HG03378 (cell line): Measurements from ENCODE around the gene GHRHR.

Experiments used
- ATAC-seq: cut with Tn5 transposase; IDR thresholded peaks from one replicate; pipeline ENCODE4 v1.9.1; 2021; ENCODE audit warnings: mild to moderate bottlenecking, moderate library complexity; ENCODE audit not compliant: unreplicated experiment

GHRHR gene

DNA sequence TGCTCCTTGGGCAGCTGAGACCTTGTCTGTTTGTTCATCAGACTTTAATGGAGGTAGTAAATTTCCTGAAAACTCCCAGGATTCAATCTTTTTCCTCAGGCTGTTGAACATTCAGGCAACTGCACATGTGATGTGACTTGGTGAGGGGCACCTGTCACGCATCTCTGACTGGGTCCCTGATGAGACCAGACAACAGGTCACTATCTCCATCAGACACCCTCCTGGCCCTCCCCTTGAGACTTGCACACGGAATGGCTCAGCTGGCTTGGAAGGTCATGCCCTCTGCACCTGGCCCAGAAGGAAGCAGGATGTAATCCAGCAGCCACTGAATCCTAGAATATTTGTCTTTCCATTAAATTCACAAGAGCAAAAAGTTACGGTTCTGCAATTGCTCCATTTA lies 36.2 kb upstream of the GHRHR start:
- ATAC-seq = no peak

- no peak for ATAC-seq
These were observed 35.4 kb upstream of the GHRHR start for GRCh38 chr7:30928254-30928872.

- ATAC-seq = no peak
These were observed 34.1 kb upstream of the GHRHR start for GRCh38 chr7:30929686-30930085.

DNA sequence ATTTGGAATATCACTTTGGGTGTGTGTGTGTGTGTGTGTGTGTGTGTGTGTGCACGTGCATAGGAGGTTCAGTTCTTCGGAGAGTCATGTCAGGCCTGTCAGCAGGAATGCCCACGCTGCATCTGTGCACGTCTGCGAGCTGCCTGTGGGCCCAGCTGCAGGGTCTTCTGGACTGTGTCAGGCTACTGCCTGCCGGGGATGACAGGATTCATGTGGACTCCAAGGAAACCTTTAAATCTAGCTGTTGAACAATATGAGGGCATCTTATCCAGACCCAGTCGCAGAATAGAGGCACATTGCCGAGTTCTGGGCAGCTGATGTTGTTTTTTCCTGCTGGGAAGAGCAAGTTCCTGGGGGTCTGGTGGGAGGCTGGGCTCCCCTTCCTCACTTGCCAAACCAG lies 33.1 kb upstream of the GHRHR start:
- no peak for ATAC-seq

- no peak for ATAC-seq
These were observed 32.4 kb upstream of the GHRHR start for GRCh38 chr7:30931161-30931928.

GRCh38 chr7:30931929-30932540 lies 31.7 kb upstream of the GHRHR start:
- no peak for ATAC-seq

- ATAC-seq = no peak
These were observed 31.2 kb upstream of the GHRHR start for GRCh38 chr7:30932562-30932961.

GRCh38 chr7:30933124-30933974 lies 30.4 kb upstream of the GHRHR start:
- ATAC-seq = no peak

- no peak for ATAC-seq
These were observed 29.5 kb upstream of the GHRHR start for GRCh38 chr7:30934225-30934624.

GRCh38 chr7:30934732-30935568 lies 28.8 kb upstream of the GHRHR start:
- ATAC-seq = no peak

DNA sequence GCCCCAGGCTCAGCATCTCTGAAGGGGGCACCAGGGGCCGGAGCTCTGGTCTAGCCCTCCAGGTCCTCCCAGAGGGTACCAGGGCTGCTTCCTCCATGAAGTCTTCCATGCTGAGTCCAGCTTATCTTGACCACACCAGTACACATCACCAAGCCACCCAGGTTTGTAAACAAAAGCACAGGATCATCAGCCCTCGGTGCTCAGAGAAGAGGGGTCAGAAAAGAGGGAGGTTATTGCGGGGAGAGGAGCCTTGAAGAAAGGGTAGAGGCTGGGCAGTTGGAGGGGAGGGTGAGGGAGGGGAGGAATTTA lies 28.2 kb upstream of the GHRHR start:
- ATAC-seq = no peak

- no peak for ATAC-seq
These were observed 27.0 kb upstream of the GHRHR start for GRCh38 chr7:30936650-30937245.

- no peak for ATAC-seq
These were observed 26.3 kb upstream of the GHRHR start for GRCh38 chr7:30937416-30937815.

GRCh38 chr7:30938435-30939316 lies 25.1 kb upstream of the GHRHR start:
- ATAC-seq = peak; percentile 84

DNA sequence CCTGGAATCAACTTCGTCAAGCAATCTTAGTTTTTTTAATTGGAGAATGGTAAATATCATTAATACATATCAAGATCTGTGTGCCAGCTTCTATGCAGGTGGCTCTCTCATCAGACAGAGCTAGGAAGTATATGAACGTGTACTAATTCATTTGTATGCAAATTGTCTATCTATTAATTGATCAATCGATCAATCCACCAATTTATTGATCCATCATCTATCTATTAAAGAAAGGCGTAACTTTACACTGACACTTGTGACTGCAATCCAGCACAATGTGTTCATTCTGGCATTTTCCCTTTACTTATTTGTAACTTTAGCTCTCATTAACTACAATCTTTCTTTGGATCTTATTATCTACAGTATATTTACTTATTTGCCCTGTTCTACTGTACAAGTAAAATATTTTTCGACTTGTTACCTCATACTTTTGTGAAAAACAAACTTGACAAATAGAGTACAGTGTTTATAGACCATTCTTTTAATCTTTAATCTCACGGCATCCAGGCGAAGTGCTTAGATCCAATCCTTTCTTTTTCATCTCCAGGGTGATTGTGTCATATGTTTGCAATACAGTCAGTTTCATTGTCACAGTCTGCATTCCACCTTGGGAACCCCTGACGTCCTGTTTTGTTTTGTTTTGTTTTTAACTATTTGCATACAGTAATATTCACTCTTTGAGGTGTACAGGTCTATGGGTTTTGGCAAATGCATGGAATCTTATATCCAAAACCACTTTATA lies 22.0 kb upstream of the GHRHR start:
- ATAC-seq = no peak

GRCh38 chr7:30950197-30950596 lies 13.6 kb upstream of the GHRHR start:
- ATAC-seq = no peak

DNA sequence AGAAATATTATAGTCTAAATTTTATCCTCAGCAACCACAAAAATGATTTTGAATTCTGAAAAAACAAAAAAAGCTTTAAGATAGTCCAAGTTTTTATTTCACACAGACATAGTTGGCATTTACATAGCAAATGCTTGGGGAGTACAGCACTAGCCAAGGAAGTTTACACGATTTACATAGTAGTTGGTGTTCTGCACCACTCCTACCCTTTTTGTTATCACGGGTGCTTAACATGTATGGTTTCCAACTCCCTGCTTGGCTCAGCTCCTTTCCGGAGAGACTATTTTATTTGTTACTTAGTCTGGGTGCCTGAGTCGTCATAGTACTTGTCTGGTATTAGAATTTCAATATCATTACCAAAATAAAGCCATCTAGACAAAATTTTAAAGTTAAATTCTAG lies 8.8 kb upstream of the GHRHR start:
- ATAC-seq = no peak

GRCh38 chr7:30956704-30957103 lies 7.0 kb upstream of the GHRHR start:
- no peak for ATAC-seq

GRCh38 chr7:30965372-30965771 lies 1.6 kb downstream of the GHRHR start:
- ATAC-seq = no peak
